Measurements from ENCODE around the gene C10orf67. TPM values are rescaled to one million over a fixed set of nuclear protein-coding genes. Genes with fewer than 3 reads are reported as not detected.

Gene C10orf67
- total RNA-seq, 1 experiment from 2014 or later: not detected

GRCh38 chr10:23325132-23325531 lies 19.5 kb downstream of the C10orf67 start:
- no peaks in the 10 kb centered on the region for H3K4me1 ChIP-seq (ENCODE audit: insufficient read depth, low read length)
- H3K9ac ChIP-seq (ENCODE audit: extremely low read depth, insufficient read length, low read length): no peak overlapping the region
- H2BK5ac ChIP-seq (ENCODE audit: insufficient read length, low read length): no peak overlapping the region
- no CpG with 5 or more reads among the region's 1 CpG for WGBS (ENCODE audit: extremely low coverage, insufficient read length, low lambda C conversion rate)
- H2AK5ac ChIP-seq (ENCODE audit: insufficient read length, low read length): no peak overlapping the region
- no peak overlapping the region for H4K91ac ChIP-seq (ENCODE audit: insufficient read length, low read depth, low read length)
- no peaks in the 10 kb centered on the region for H4K20me1 ChIP-seq (ENCODE audit: control insufficient read depth, insufficient read depth, insufficient read length)
- H3K9me3 ChIP-seq (ENCODE audit: control insufficient read depth, low read depth, low read length): no peaks in the 10 kb centered on the region
- no peak overlapping the region for H2BK20ac ChIP-seq (ENCODE audit: low read depth, low read length, poor library complexity, severe bottlenecking)
- no peak overlapping the region for H2AFZ ChIP-seq (ENCODE audit: low read length)
- H3K4me2 ChIP-seq (ENCODE audit: insufficient read depth, insufficient read length, low read length): no peak overlapping the region
- H3K23me2 ChIP-seq (ENCODE audit: insufficient read length, low read depth, low read length, poor library complexity, severe bottlenecking): no peaks in the 10 kb centered on the region
- no peak overlapping the region for H3K27ac Mint-ChIP-seq
- H3K36me3 Mint-ChIP-seq (ENCODE audit: insufficient read depth in 1 of 3, low read depth in 3 of 3): no peaks in the 10 kb centered on the region
- H3K79me2 ChIP-seq (ENCODE audit: insufficient read depth, low read length): no peaks in the 10 kb centered on the region
- no peak overlapping the region for H3T11ph ChIP-seq (ENCODE audit: low read length)
- H3K18ac ChIP-seq (ENCODE audit: insufficient read length, low read depth, low read length): no peak overlapping the region
- no peaks in the 10 kb centered on the region for H3K27me3 ChIP-seq (ENCODE audit: insufficient read depth, low read length)
- no peak overlapping the region for H3K4me3 Mint-ChIP-seq
- H3K56ac ChIP-seq (ENCODE audit: insufficient read length, low read depth, low read length): no peak overlapping the region
- H3K23ac ChIP-seq (ENCODE audit: insufficient read length, low read depth, low read length): no peak overlapping the region
- H3K27me3 Mint-ChIP-seq (ENCODE audit: low read depth): no peaks in the 10 kb centered on the region
- no peak overlapping the region for H3K14ac ChIP-seq (ENCODE audit: insufficient read depth, low read length)
- no peak for DNase-seq
- no peaks in the 10 kb centered on the region; a peak in 1 of 5 replicates for H3K9me3 Mint-ChIP-seq
- no peak overlapping the region for H4K8ac ChIP-seq (replicated peaks; ENCODE audit: insufficient read length, low read depth, low read length)
- no peak overlapping the region for H2BK120ac ChIP-seq (ENCODE audit: low read depth, low read length, poor library complexity, severe bottlenecking)
- no peak overlapping the region for H2BK12ac ChIP-seq (ENCODE audit: insufficient read length, low read depth, low read length)
- no peak overlapping the region for H3K27ac ChIP-seq (ENCODE audit: insufficient read length, low read depth, low read length)
- H3K4ac ChIP-seq (ENCODE audit: low read depth, low read length): no peak overlapping the region
- H3K79me1 ChIP-seq (ENCODE audit: insufficient read depth, low read depth, low read length, poor library complexity, severe bottlenecking): no peaks in the 10 kb centered on the region
- TF ChIP-seq CTCF (conservative IDR thresholded peaks at IDR 0.05): no peak
- no peak overlapping the region for H2BK15ac ChIP-seq (ENCODE audit: low read depth, low read length)
- H4K5ac ChIP-seq (ENCODE audit: insufficient read length, low read depth, low read length): no peak overlapping the region
- no peaks in the 10 kb centered on the region for H3K4me1 Mint-ChIP-seq

Measured in H9 (cell line).